Tibial artery (tissue), 4 donors: ENCODE data around the gene CDH6.

Experiments used
- DNase-seq, 2 donors: peaks; one replicate each; pipeline ENCODE4 v3.0.0-alpha.2; 2019
- H3K27ac ChIP-seq, 2 donors: fragments of 200-600 bp; sonication (generic) in 1 of 2; 1 replicate in 1 of 2; 2 replicates in 1 of 2; pipeline ENCODE4 v1.5.1; 2018 to 2019; ENCODE audit warnings: mild to moderate bottlenecking in 1 of 2
- H3K27me3 ChIP-seq, 2 donors: fragments of 200-600 bp; sonication (generic) in 1 of 2; one replicate each; pipeline versions ENCODE4 v1.5.1 to v1.6.0; 2016 to 2019
- H3K36me3 ChIP-seq, 3 donors: fragments of 200-600 bp; sonication (generic) in 2 of 3; one replicate each; pipeline ENCODE4 v1.5.1; 2016 to 2019; ENCODE audit warnings: mild to moderate bottlenecking in 2 of 3
- H3K4me1 ChIP-seq, 4 donors: fragments of 200-600 bp; sonication (generic) in 2 of 4; 1 replicate in 3 of 4; 2 replicates in 1 of 4; pipeline ENCODE4 v1.5.1; 2016 to 2019
- H3K4me3 ChIP-seq, 2 donors: fragments of 200-600 bp; sonication (generic) in 1 of 2; 1 replicate in 1 of 2; 2 replicates in 1 of 2; pipeline ENCODE4 v1.5.1; 2018 to 2019; ENCODE audit warnings: mild to moderate bottlenecking in 2 of 2
- H3K9me3 ChIP-seq, 3 donors: fragments of 200-600 bp; sonication (generic) in 1 of 3; one replicate each; pipeline ENCODE4 v1.5.1; 2016 to 2019
- CTCF ChIP-seq, 2 experiments: fragments of 200-600 bp in 1 of 2; fragments of 450-650 bp in 1 of 2; IDR thresholded peaks; one replicate each; pipeline ENCODE4 v1.5.1; 2017 to 2019; ENCODE audit warnings: antibody characterized with exemption in 2 of 2, mild to moderate bottlenecking in 1 of 2, moderate library complexity in 1 of 2
- intact Hi-C: fragments of 100-400 bp; cut with DNase I; formaldehyde crosslinking; loops from one replicate; pipeline ENCODE4 v1.15.0; 2023; ENCODE audit warnings: low total_unique reads

Gene CDH6

GRCh38 chr5:31333475-31333874 lies 140.0 kb downstream of the CDH6 start:
- H3K27ac ChIP-seq, result no peak overlapping the region
- intact Hi-C loops, result no loop called here
- H3K27me3 ChIP-seq, result no peaks in the 10 kb centered on the region
- H3K36me3 ChIP-seq, result no peaks in the 10 kb centered on the region
- H3K4me1 ChIP-seq, result no peaks in the 10 kb centered on the region
- no peak for TF ChIP-seq CTCF (IDR thresholded peaks at IDR 0.05)
- no peaks in the 10 kb centered on the region for H3K9me3 ChIP-seq
- no peak for DNase-seq
- H3K4me3 ChIP-seq, result no peak overlapping the region

GRCh38 chr5:31334061-31334860 lies 140.8 kb downstream of the CDH6 start:
- H3K4me3 ChIP-seq, result no peak overlapping the region
- TF ChIP-seq CTCF (IDR thresholded peaks at IDR 0.05), result no peak
- H3K4me1 ChIP-seq, result no peaks in the 10 kb centered on the region
- H3K36me3 ChIP-seq, result no peaks in the 10 kb centered on the region
- no peaks in the 10 kb centered on the region for H3K27me3 ChIP-seq
- intact Hi-C loops, result no loop called here
- DNase-seq, result no peak
- no peaks in the 10 kb centered on the region for H3K9me3 ChIP-seq
- no peak overlapping the region for H3K27ac ChIP-seq

GRCh38 chr5:31335456-31335855 lies 142.0 kb downstream of the CDH6 start:
- H3K4me3 ChIP-seq, result no peak overlapping the region
- no peak for DNase-seq
- H3K27ac ChIP-seq, result no peak overlapping the region
- no peaks in the 10 kb centered on the region for H3K36me3 ChIP-seq
- H3K9me3 ChIP-seq, result no peaks in the 10 kb centered on the region
- intact Hi-C loops, result no loop called here
- TF ChIP-seq CTCF (IDR thresholded peaks at IDR 0.05), result no peak
- H3K4me1 ChIP-seq, result no peaks in the 10 kb centered on the region
- no peaks in the 10 kb centered on the region for H3K27me3 ChIP-seq

- intact Hi-C loops, result no loop called here
- no peaks in the 10 kb centered on the region for H3K27me3 ChIP-seq
- no peaks in the 10 kb centered on the region for H3K36me3 ChIP-seq
- no peaks in the 10 kb centered on the region for H3K9me3 ChIP-seq
- H3K27ac ChIP-seq, result no peak overlapping the region
- DNase-seq, result no peak
- no peak overlapping the region for H3K4me3 ChIP-seq
- no peak for TF ChIP-seq CTCF (IDR thresholded peaks at IDR 0.05)
- H3K4me1 ChIP-seq, result no peaks in the 10 kb centered on the region
These were observed 150.5 kb downstream of the CDH6 start for GRCh38 chr5:31343946-31344345.

- no peaks in the 10 kb centered on the region for H3K9me3 ChIP-seq
- no peaks in the 10 kb centered on the region for H3K27me3 ChIP-seq
- H3K4me1 ChIP-seq, result no peaks in the 10 kb centered on the region
- TF ChIP-seq CTCF (IDR thresholded peaks at IDR 0.05), result no peak
- H3K4me3 ChIP-seq, result no peak overlapping the region
- no peak overlapping the region for H3K27ac ChIP-seq
- no peaks in the 10 kb centered on the region for H3K36me3 ChIP-seq
- intact Hi-C loops, result no loop called here
- no peak for DNase-seq
These were observed 153.5 kb downstream of the CDH6 start for GRCh38 chr5:31346896-31347551.
